GM10847 (cell line): ENCODE data around the gene DYRK1A.

Experiments
- POLR2A ChIP-seq: IDR thresholded peaks from 2 replicates; pipeline ENCODE4 v1.6.1; 2011; ENCODE audit not compliant: insufficient read length; ENCODE audit errors: extremely low read depth

Gene DYRK1A

GRCh38 chr21:37463083-37463801 lies 96.7 kb downstream of the DYRK1A start:
- TF ChIP-seq POLR2A, result no peak

GRCh38 chr21:37467082-37467481 lies 100.5 kb downstream of the DYRK1A start:
- TF ChIP-seq POLR2A, result no peak

GRCh38 chr21:37468909-37469308 lies 102.3 kb downstream of the DYRK1A start:
- TF ChIP-seq POLR2A, result no peak

- TF ChIP-seq POLR2A, result no peak
Measured at GRCh38 chr21:37469441-37469840, 102.9 kb downstream of the DYRK1A start.

GRCh38 chr21:37472581-37472980 lies 106.0 kb downstream of the DYRK1A start:
- TF ChIP-seq POLR2A, result no peak

- TF ChIP-seq POLR2A, result no peak
Measured at GRCh38 chr21:37473491-37473890, 106.9 kb downstream of the DYRK1A start.

GRCh38 chr21:37474342-37474741 lies 107.8 kb downstream of the DYRK1A start:
- TF ChIP-seq POLR2A, result no peak

GRCh38 chr21:37475186-37475868 lies 108.8 kb downstream of the DYRK1A start:
- no peak for TF ChIP-seq POLR2A

GRCh38 chr21:37478794-37479193 lies 112.2 kb downstream of the DYRK1A start:
- no peak for TF ChIP-seq POLR2A

- no peak for TF ChIP-seq POLR2A
Measured at GRCh38 chr21:37483776-37484175, 117.2 kb downstream of the DYRK1A start.

- TF ChIP-seq POLR2A, result no peak
Measured at GRCh38 chr21:37484535-37485474, 118.2 kb downstream of the DYRK1A start.

- TF ChIP-seq POLR2A, result no peak
Measured at GRCh38 chr21:37489553-37489952, 123.0 kb downstream of the DYRK1A start.

GRCh38 chr21:37490084-37490483 lies 123.5 kb downstream of the DYRK1A start:
- no peak for TF ChIP-seq POLR2A

- TF ChIP-seq POLR2A, result no peak
Measured at GRCh38 chr21:37496972-37497371, 130.4 kb downstream of the DYRK1A start.

GRCh38 chr21:37498664-37499063 lies 132.1 kb downstream of the DYRK1A start:
- TF ChIP-seq POLR2A, result no peak

GRCh38 chr21:37502947-37503346 lies 136.4 kb downstream of the DYRK1A start:
- no peak for TF ChIP-seq POLR2A

GRCh38 chr21:37503848-37504467 lies 137.4 kb downstream of the DYRK1A start:
- no peak for TF ChIP-seq POLR2A
